Stomach smooth muscle (tissue), 2 donors: Measurements from ENCODE around the gene CCR1.
A peak's percentile ranks its signal among the peaks of the same experiment; 100 is the strongest.
"Not testable (repeated sequence)": the region's sequence is repeated elsewhere in the genome, so short reads cannot be mapped to it uniquely, and the experiment has no call there.

Experiments used
- H3K27ac ChIP-seq: one replicate; pipeline ENCODE4 v1.7.0; 2013; ENCODE audit warnings: mild to moderate bottlenecking, low read length, inconsistent platforms
- H3K27me3 ChIP-seq, 2 donors: one replicate each; pipeline ENCODE4 v1.7.0; 2013; ENCODE audit warnings: low read length in 2 of 2; ENCODE audit not compliant: insufficient read depth in 2 of 2, control insufficient read depth in 1 of 2
- H3K36me3 ChIP-seq, 2 donors: one replicate each; pipeline ENCODE4 v1.7.0; 2013; ENCODE audit warnings: low read length in 2 of 2; ENCODE audit not compliant: control insufficient read depth in 2 of 2, insufficient read depth in 2 of 2
- H3K4me1 ChIP-seq: one replicate; pipeline ENCODE4 v1.7.0; 2013; ENCODE audit warnings: low read length; ENCODE audit not compliant: control insufficient read depth, insufficient read depth
- H3K4me3 ChIP-seq, 2 donors: one replicate each; pipeline ENCODE4 v1.7.0; 2013; ENCODE audit warnings: low read length in 2 of 2
- H3K9ac ChIP-seq, 2 donors: one replicate each; pipeline ENCODE4 v1.7.0; 2013; ENCODE audit warnings: low read length in 2 of 2, mild to moderate bottlenecking in 1 of 2
- H3K9me3 ChIP-seq, 2 donors: one replicate each; pipeline ENCODE4 v1.7.0; 2013; ENCODE audit warnings: low read length in 2 of 2; ENCODE audit not compliant: control insufficient read depth in 2 of 2
- donor health status: healthy.
- donor health status: Pancreatic carcinoma.

Gene CCR1

DNA sequence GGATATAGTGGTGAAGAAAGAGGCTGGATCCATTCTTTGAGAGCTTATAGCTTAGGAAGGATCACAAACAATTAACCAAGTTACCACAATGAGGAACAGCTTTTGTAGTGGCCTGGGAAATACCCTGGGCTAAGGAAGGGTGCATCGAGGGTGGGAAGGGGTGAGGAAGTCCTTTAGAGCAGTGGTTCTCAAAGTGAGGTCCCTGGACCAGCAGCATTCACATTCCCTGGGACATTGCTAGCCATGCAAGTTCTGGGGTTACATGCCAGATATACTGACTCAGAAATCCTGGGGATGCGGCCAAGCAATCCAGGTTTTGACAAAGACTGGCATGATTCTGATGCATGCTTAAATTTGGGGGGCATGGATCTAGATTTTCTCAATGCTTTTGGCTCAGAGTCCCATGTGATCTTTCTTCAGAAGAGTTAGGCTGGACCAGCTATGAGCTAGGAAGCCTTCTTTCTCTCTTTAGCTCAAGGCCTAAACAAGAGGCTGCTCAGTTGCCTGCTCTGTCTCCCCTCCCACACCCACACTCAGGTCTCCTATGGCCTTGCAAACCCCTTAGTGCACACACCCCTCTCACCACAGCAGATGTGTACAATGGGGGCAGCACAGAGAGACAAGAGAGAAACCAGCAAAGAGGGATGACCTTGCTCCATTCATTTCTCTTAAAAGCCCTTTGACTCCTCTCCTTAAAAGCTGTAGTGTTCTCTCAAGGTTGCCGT is 1.8 kb upstream of the CCR1 start:
- Histone ChIP-seq H3K9me3 (no peaks in the 10 kb centered on the region), H3K4me1 (peaks cover 2% of the 10 kb centered on the region), H3K27ac (no peak overlapping the region)

GRCh38 chr3:46209053-46209452 is 940 bp upstream of the CCR1 start:
- peaks cover 2% of the 10 kb centered on the region for H3K4me1 ChIP-seq
- no peak overlapping the region for H3K9ac ChIP-seq
- no peak overlapping the region for H3K27ac ChIP-seq
- H3K4me3 ChIP-seq, result no peak overlapping the region
- H3K27me3 ChIP-seq, result no peaks in the 10 kb centered on the region
- no peaks in the 10 kb centered on the region for H3K9me3 ChIP-seq
- H3K36me3 ChIP-seq, result no peaks in the 10 kb centered on the region

More for the DNA sequence above, 1.8 kb upstream of the CCR1 start:
- no peak overlapping the region for H3K4me3 ChIP-seq
- peaks cover 0 to 4% of the 10 kb centered on the region in 2 donors for H3K27me3 ChIP-seq
- H3K36me3 ChIP-seq, result no peaks in the 10 kb centered on the region
- no peak overlapping the region for H3K9ac ChIP-seq

DNA sequence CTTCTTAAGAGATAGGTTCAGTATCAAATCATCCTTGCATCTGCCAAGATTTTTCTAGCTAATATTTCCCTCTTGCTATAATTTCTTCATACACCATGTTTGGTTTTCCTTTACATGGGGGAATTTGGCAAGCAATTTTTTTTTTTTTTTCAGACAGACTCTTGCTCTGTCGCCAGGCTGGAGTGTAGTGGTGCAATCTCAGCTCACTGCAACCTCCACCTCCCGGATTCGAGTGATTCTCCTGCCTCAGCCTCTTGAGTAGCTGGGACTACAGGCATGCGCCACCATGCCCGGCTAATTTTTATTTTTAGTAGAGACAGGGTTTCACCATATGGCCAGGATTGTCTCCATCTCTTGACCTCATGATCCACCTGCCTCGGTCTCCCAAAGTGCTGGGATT is 599 bp downstream of the CCR1 start:
- not testable (repeated sequence) for H3K27me3 ChIP-seq, H3K9ac ChIP-seq
- H3K4me3 ChIP-seq, result peak overlapping the region; percentile 7 to 35

DNA sequence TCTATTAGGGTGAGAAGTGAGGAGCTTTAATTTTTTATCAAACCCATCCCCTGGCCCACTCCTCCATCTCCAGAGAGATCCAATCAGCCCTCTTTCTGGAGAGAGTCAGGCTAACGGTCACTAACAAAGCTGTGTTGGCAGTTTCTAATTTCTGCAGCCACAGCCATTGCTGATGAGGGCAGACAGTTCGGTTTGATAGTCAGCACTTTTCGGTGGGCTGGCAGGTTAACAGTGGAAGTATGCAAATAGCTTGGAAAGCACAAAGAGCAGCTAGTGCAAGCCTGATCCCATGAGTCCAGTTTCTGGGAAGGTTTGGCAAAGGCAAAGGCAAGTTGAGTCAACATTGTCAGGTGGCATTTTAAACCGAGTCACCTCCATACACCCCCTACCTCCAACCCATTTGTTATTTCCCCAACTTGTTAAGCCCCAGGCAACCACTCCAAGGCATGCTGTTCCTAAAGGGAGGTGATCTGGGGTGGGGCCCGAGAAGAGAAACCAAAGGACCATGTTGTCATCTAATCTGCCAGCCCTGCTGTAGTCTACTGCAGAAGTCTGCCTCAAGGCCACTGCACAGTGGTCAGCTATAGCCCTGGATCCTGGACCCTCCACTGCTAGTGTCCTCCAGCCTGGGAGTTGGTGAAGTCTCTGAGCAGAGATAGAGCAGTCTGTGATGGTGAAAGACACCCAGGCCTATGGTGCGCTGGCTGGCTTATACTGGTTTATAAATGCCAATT is 1.7 kb downstream of the CCR1 start:
- no peak overlapping the region for H3K4me3 ChIP-seq
- no peaks in the 10 kb centered on the region for H3K4me1 ChIP-seq
- H3K9ac ChIP-seq, result peak overlapping the region in 1 of 2 donors; percentile 34
- no peak overlapping the region for H3K27ac ChIP-seq
- no peaks in the 10 kb centered on the region for H3K36me3 ChIP-seq
- H3K27me3 ChIP-seq, result no peaks in the 10 kb centered on the region
- no peaks in the 10 kb centered on the region for H3K9me3 ChIP-seq

More for the DNA sequence above, 599 bp downstream of the CCR1 start:
- not testable (repeated sequence) for H3K27ac ChIP-seq, H3K4me1 ChIP-seq, H3K36me3 ChIP-seq, H3K9me3 ChIP-seq

DNA sequence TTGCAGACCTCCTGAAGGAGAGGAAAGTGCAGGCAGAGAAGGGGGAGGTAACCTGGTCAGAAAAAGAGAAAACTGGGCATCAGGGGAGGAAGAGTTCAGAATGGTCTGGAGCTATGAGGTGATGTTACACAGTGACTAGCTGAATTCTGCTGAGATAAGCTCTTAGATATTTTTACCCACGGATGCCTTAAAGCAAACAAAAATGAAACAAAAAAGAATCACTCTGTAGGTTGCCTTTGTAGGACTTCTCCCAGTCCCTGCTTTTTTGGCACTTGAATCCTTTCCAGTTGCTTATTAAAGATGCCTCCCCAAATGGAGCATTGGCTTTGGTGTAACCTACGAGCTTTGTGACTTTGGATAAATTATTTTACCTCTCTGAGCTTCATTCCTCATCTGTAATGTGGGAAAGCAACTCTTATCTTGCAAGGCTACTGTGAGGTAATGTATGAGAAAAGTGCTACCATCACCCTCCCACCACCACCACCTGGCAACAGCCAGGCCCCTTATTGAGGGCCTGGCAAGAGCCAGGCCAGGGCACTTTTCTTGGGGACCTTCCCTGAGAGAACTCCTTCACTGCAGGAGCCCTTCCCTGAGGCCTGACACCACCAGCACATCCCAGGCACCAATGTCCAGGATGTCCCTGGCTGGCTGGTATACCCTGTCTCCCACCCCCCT is 2.7 kb downstream of the CCR1 start:
- no peaks in the 10 kb centered on the region for H3K36me3 ChIP-seq

DNA sequence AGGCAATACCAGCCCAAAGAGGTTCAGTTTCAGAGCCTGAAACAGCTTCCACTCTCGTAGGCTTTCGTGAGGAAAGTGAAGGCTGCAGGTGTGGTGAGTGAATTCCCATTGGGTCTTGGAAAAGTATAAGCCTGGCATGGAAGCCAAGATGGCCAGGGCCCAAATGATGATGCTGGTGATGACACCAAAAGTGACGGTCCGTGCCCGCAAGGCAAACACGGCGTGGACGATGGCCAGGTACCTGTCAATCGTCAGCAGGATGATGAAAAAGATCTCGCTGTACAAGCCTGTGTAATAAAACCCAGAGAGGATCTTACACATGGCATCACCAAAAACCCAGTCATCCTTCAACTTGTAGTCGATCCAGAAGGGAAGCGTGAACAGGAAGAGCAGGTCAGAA is 4.4 kb downstream of the CCR1 start:
- Histone ChIP-seq H3K4me3 (no peak overlapping the region), H3K4me1 (no peaks in the 10 kb centered on the region), H3K36me3 (no peaks in the 10 kb centered on the region)

More for the DNA sequence above, 2.7 kb downstream of the CCR1 start:
- Histone ChIP-seq H3K4me1 (no peaks in the 10 kb centered on the region), H3K4me3 (no peak overlapping the region), H3K9ac (no peak overlapping the region), H3K27ac (no peak overlapping the region), H3K27me3 (no peaks in the 10 kb centered on the region), H3K9me3 (no peaks in the 10 kb centered on the region)

DNA sequence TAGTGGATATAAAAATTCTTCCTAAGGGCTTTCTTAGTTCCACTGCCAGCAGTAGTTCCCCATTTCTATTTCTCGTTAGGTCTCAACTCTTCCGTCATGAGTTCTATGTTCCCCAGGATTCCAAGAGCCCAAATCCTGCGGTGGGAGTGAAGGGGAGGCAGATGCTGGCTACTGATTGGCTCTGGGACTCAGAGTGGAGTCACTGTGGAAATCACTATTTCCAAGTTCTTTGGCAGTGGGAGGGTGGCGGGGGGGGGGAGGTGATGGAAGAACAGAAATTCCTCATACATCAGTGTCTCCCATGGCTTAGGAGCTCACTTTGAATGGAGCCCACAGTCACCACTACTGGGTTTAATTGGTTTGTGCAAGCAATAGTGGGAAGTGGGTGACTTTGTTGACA is 5.6 kb downstream of the CCR1 start:
- Histone ChIP-seq H3K4me3 (no peak overlapping the region), H3K9ac (no peak overlapping the region), H3K4me1 (no peaks in the 10 kb centered on the region), H3K27ac (no peak overlapping the region), H3K27me3 (no peaks in the 10 kb centered on the region), H3K36me3 (no peaks in the 10 kb centered on the region), H3K9me3 (peaks cover 0 to 2% of the 10 kb centered on the region in 2 donors)

More for the DNA sequence above, 4.4 kb downstream of the CCR1 start:
- Histone ChIP-seq H3K27me3 (no peaks in the 10 kb centered on the region), H3K27ac (no peak overlapping the region), H3K9ac (no peak overlapping the region), H3K9me3 (no peaks in the 10 kb centered on the region)

DNA sequence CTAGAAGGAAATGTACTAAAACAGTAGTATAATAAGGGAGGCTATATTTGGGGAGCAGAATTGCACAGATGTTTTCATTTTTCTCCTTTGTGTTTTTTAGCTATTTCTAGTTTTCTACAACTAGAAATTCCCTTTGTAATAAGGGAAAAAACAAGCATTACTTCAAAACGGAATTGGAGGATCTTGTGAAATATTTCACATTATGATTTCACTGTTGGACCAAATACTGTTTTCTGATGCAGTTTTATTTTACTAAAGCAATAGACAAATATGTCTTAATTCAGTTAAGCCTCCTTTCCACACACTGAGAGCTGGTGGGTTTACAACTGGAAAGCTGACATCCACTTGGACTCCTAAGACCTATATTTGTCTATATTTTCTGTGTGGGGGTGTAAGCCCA is 7.3 kb downstream of the CCR1 start:
- Histone ChIP-seq H3K9me3 (peaks cover 0 to 2% of the 10 kb centered on the region in 2 donors), H3K27me3 (no peaks in the 10 kb centered on the region), H3K4me1 (no peaks in the 10 kb centered on the region), H3K4me3 (no peak overlapping the region), H3K9ac (no peak overlapping the region), H3K36me3 (no peaks in the 10 kb centered on the region), H3K27ac (no peak overlapping the region)

GRCh38 chr3:46200211-46200610 is 7.9 kb downstream of the CCR1 start:
- no peak overlapping the region for H3K4me3 ChIP-seq

GRCh38 chr3:46196261-46196957 is 11.7 kb downstream of the CCR1 start:
- Histone ChIP-seq H3K36me3 (no peaks in the 10 kb centered on the region), H3K4me1 (no peaks in the 10 kb centered on the region), H3K9ac (no peak overlapping the region), H3K4me3 (no peak overlapping the region), H3K27ac (no peak overlapping the region), H3K27me3 (no peaks in the 10 kb centered on the region), H3K9me3 (peaks cover 6% of the 10 kb centered on the region in 2 donors)

More at GRCh38 chr3:46200211-46200610, 7.9 kb downstream of the CCR1 start:
- H3K36me3 ChIP-seq, result no peaks in the 10 kb centered on the region
- no peaks in the 10 kb centered on the region for H3K4me1 ChIP-seq
- H3K9me3 ChIP-seq, result peaks cover 2% of the 10 kb centered on the region in 2 donors
- H3K27me3 ChIP-seq, result no peaks in the 10 kb centered on the region
- H3K9ac ChIP-seq, result no peak overlapping the region
- no peak overlapping the region for H3K27ac ChIP-seq
